ENCODE results near the gene NOXA1.

Gene NOXA1

GRCh38 chr9:137426018-137426681, 3.0 kb downstream of the NOXA1 start:
- no peak for DNase-seq (ENCODE audit: low read depth in 2 of 2, low spot score in 1 of 2)

GRCh38 chr9:137427454-137428310, 4.5 kb downstream of the NOXA1 start:
- no peak for DNase-seq (ENCODE audit: low read depth in 2 of 2, low spot score in 1 of 2)

GRCh38 chr9:137428311-137428630, 5.1 kb downstream of the NOXA1 start:
- DNase-seq (ENCODE audit: low read depth in 2 of 2, low spot score in 1 of 2) = no peak

- DNase-seq (ENCODE audit: low read depth in 2 of 2, low spot score in 1 of 2) = no peak
Observed at GRCh38 chr9:137428841-137429545, 5.8 kb downstream of the NOXA1 start.

GRCh38 chr9:137429546-137429890, 6.3 kb downstream of the NOXA1 start:
- no peak for DNase-seq (ENCODE audit: low read depth in 2 of 2, low spot score in 1 of 2)

- DNase-seq (ENCODE audit: low read depth in 2 of 2, low spot score in 1 of 2) = no peak
Observed at GRCh38 chr9:137429974-137430722, 7.0 kb downstream of the NOXA1 start.

GRCh38 chr9:137430723-137431415, 7.7 kb downstream of the NOXA1 start:
- no peak for DNase-seq (ENCODE audit: low read depth in 2 of 2, low spot score in 1 of 2)

GRCh38 chr9:137431416-137431931, 8.3 kb downstream of the NOXA1 start:
- DNase-seq (ENCODE audit: low read depth in 2 of 2, low spot score in 1 of 2) = no peak

- no peak for DNase-seq (ENCODE audit: low read depth in 2 of 2, low spot score in 1 of 2)
Observed at GRCh38 chr9:137432687-137433348, 9.6 kb downstream of the NOXA1 start.

- no peak for DNase-seq (ENCODE audit: low read depth in 2 of 2, low spot score in 1 of 2)
Observed at GRCh38 chr9:137433349-137433915, 10.2 kb downstream of the NOXA1 start.

GRCh38 chr9:137433916-137434431, 10.8 kb downstream of the NOXA1 start:
- DNase-seq (ENCODE audit: low read depth in 2 of 2, low spot score in 1 of 2) = no peak

- DNase-seq (ENCODE audit: low read depth in 2 of 2, low spot score in 1 of 2) = no peak
Observed at GRCh38 chr9:137434498-137435380, 11.5 kb downstream of the NOXA1 start.

- no peak for DNase-seq (ENCODE audit: low read depth in 2 of 2, low spot score in 1 of 2)
Observed at GRCh38 chr9:137435381-137435891, 12.2 kb downstream of the NOXA1 start.

GRCh38 chr9:137435980-137436760, 13.0 kb downstream of the NOXA1 start:
- DNase-seq (ENCODE audit: low read depth in 2 of 2, low spot score in 1 of 2) = no peak

GRCh38 chr9:137436761-137437600, 13.8 kb downstream of the NOXA1 start:
- no peak for DNase-seq (ENCODE audit: low read depth in 2 of 2, low spot score in 1 of 2)

- no peak for DNase-seq (ENCODE audit: low read depth in 2 of 2, low spot score in 1 of 2)
Observed at GRCh38 chr9:137437691-137438590, 14.7 kb downstream of the NOXA1 start.

Measured in stimulated activated CD8-positive, alpha-beta memory T cell treated with anti-CD3 and anti-CD28 coated beads, Interleukin-4, amount 100 ng/mL, for 4 hours (primary cell).